HCT116 (cell line): ENCODE results near the gene NECTIN4.

Experiments
- CBX3 ChIP-seq: IDR thresholded peaks from 2 replicates; pipeline ENCODE4 v1.6.1; 2012; ENCODE audit warnings: low read depth
- CEBPB ChIP-seq: IDR thresholded peaks from 2 replicates; pipeline ENCODE4 v1.6.1; 2012; ENCODE audit warnings: low read depth
- CTCF ChIP-seq, 3 experiments: fragments of 200-600 bp in 1 of 3; sonication (generic) in 1 of 3; IDR thresholded peaks in 2 of 3; conservative IDR thresholded peaks in 1 of 3; 2 replicates each; pipeline ENCODE4 v1.5.1; 2012 to 2017; ENCODE audit warnings: low read depth in 2 of 3, low read length in 2 of 3, antibody characterized with exemption in 1 of 3, borderline replicate concordance in 1 of 3, control low read depth in 1 of 3, mild to moderate bottlenecking in 1 of 3, mixed read lengths in 1 of 3, mixed run types in 1 of 3, moderate library complexity in 1 of 3; ENCODE audit not compliant: insufficient read depth in 1 of 3
- POLR2AphosphoS5 ChIP-seq: IDR thresholded peaks from 2 replicates; pipeline ENCODE4 v1.6.1; 2011; ENCODE audit warnings: mild to moderate bottlenecking, low read depth, low read length, moderate library complexity

DNA sequence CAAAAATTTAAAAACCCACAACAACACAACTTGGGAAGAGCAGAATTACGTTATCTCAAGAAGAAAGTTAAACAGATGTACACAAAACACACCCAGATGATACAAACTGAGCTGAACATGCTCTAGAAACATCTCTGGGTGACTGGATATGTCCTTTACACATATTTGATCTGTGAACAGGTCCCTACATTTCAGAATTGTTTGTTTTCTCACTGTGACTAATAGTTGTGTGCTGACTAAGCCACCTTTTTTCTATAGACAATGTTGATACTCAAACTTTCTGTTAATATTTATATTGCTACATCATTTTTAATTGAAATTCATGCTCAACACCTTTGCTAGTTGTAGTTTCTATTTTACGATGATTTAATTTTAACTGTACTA is 67.4 kb downstream of the NECTIN4 start:
- TF ChIP-seq CTCF (IDR thresholded peaks at IDR 0.05 in 2 of 3, conservative IDR thresholded peaks at IDR 0.05 in 1 of 3; ENCODE audit: borderline replicate concordance in 1 of 3, insufficient read depth in 1 of 3, low read depth in 2 of 3, low read length in 2 of 3) (no peak), POLR2AphosphoS5 (no peak), CBX3 (no peak), CEBPB (no peak)
